H1 (cell line): ENCODE results near the gene BMERB1. TPM values are rescaled to one million over a fixed set of nuclear protein-coding genes. Genes with fewer than 3 reads are reported as not detected.

Experiments
- CTCF ChIA-PET: fragments of 300-600 bp; sonication (Branson Sonifier 250); formaldehyde crosslinking; loops from one replicate; lab custom pipeline; 2021; ENCODE audit not compliant: partially characterized antibody; lab: Charles Lee
- POLR2A ChIA-PET: fragments of 300-600 bp; sonication (Branson Sonifier 250); formaldehyde crosslinking; loops from one replicate; lab custom pipeline; 2021; ENCODE audit warnings: inconsistent platforms; ENCODE audit not compliant: partially characterized antibody; lab: Charles Lee
- DNase-seq, 2 experiments: peaks; one replicate each; pipeline versions ENCODE4 v3.0.0 to v3.0.0-alpha.2; 2010 to 2022; ENCODE audit warnings: low spot score in 2 of 2, low read depth in 1 of 2, mixed read lengths in 1 of 2
- FAIRE-seq: peaks from 2 replicates; lab custom pipeline; 2011; peaks lifted over from hg19 to GRCh38; lab: Jason Lieb, UNC
- H2AFZ ChIP-seq: 2 replicates; pipeline ENCODE4 v1.8.1; 2012; ENCODE audit warnings: low read length, inconsistent platforms
- H2AK5ac ChIP-seq: 2 replicates; pipeline ENCODE4 v1.6.1; 2013; ENCODE audit warnings: low read depth, low read length
- H2BK120ac ChIP-seq: replicated peaks from 2 replicates; pipeline ENCODE3; 2013; ENCODE audit warnings: low read depth, low read length, inconsistent platforms
- H2BK12ac ChIP-seq: 2 replicates; pipeline ENCODE4 v1.6.1; 2013; ENCODE audit warnings: low read depth, low read length
- H2BK15ac ChIP-seq: 2 replicates; pipeline ENCODE4 v1.6.1; 2013; ENCODE audit warnings: low read length
- H2BK20ac ChIP-seq: 2 replicates; pipeline ENCODE4 v1.6.1; 2013; ENCODE audit warnings: low read length
- H2BK5ac ChIP-seq: 2 replicates; pipeline ENCODE4 v1.6.1; 2013; ENCODE audit warnings: low read depth, low read length
- H3K14ac ChIP-seq: 2 replicates; pipeline ENCODE4 v1.6.1; 2013; ENCODE audit warnings: inconsistent platforms; ENCODE audit not compliant: insufficient read length
- H3K18ac ChIP-seq: 2 replicates; pipeline ENCODE4 v1.6.1; 2013; ENCODE audit warnings: low read length; ENCODE audit errors: extremely low read depth
- H3K23ac ChIP-seq: 2 replicates; pipeline ENCODE4 v1.6.1; 2013; ENCODE audit warnings: inconsistent platforms; ENCODE audit not compliant: insufficient read length
- H3K23me2 ChIP-seq: 2 replicates; pipeline ENCODE4 v1.6.1; 2013; ENCODE audit warnings: low read depth, low read length
- H3K27ac ChIP-seq: 2 replicates; pipeline ENCODE4 v1.6.1; 2011; ENCODE audit warnings: low read depth, low read length, inconsistent platforms
- H3K27me3 ChIP-seq, 4 experiments: replicated peaks in 1 of 4; 1 replicate in 1 of 4; 2 replicates in 3 of 4; pipeline versions ENCODE4 v1.6.1 to v1.8.1; 2011 to 2013; ENCODE audit warnings: low read length in 3 of 4, mild to moderate bottlenecking in 3 of 4, inconsistent platforms in 2 of 4, mixed read lengths in 2 of 4, moderate library complexity in 1 of 4; ENCODE audit not compliant: control insufficient read depth in 3 of 4, insufficient read depth in 3 of 4; ENCODE audit errors: extremely low read depth in 1 of 4
- H3K36me3 ChIP-seq, 4 experiments: 2 replicates each; pipeline versions ENCODE4 v1.6.1 to v1.8.1; 2011 to 2013; ENCODE audit warnings: mild to moderate bottlenecking in 4 of 4, low read length in 3 of 4, moderate library complexity in 2 of 4, control low read depth in 1 of 4, inconsistent platforms in 1 of 4; ENCODE audit not compliant: insufficient read depth in 4 of 4, control insufficient read depth in 2 of 4
- H3K4ac ChIP-seq: replicated peaks from 2 replicates; pipeline ENCODE3; 2013; ENCODE audit warnings: low read length, low read depth, mixed read lengths, inconsistent platforms; ENCODE audit not compliant: insufficient read length
- H3K4me1 ChIP-seq, 4 experiments: replicated peaks in 1 of 4; 1 replicate in 1 of 4; 2 replicates in 3 of 4; pipeline versions ENCODE4 v1.6.1 to v1.8.1; 2011 to 2013; ENCODE audit warnings: low read length in 3 of 4, inconsistent platforms in 2 of 4, mixed read lengths in 1 of 4; ENCODE audit not compliant: insufficient read depth in 4 of 4, control insufficient read depth in 3 of 4
- H3K4me2 ChIP-seq, 2 experiments: 2 replicates each; pipeline versions ENCODE4 v1.6.1 to v1.8.1; 2011 to 2013; ENCODE audit warnings: low read depth in 2 of 2, low read length in 2 of 2, control low read depth in 1 of 2, inconsistent platforms in 1 of 2, mild to moderate bottlenecking in 1 of 2; ENCODE audit not compliant: insufficient read depth in 1 of 2
- H3K4me3 ChIP-seq, 4 experiments: fragments of 200-600, 300-600 bp in 1 of 4; sonication (generic), shearing (Covaris generic), sonication (Bioruptor Twin) in 1 of 4; 2 replicates each; pipeline versions ENCODE4 v1.5.1 to v1.8.1; 2011 to 2016; ENCODE audit warnings: low read length in 4 of 4, low read depth in 3 of 4, control low read depth in 2 of 4, inconsistent platforms in 2 of 4, mild to moderate bottlenecking in 2 of 4, mixed read lengths in 1 of 4, moderate library complexity in 1 of 4; ENCODE audit not compliant: insufficient read depth in 2 of 4; ENCODE audit errors: extremely low read depth in 1 of 4
- H3K56ac ChIP-seq: replicated peaks from 2 replicates; pipeline ENCODE3; 2013; ENCODE audit warnings: low read depth, mild to moderate bottlenecking, mixed read lengths, low read length, inconsistent platforms; ENCODE audit not compliant: insufficient read length
- H3K79me1 ChIP-seq: 2 replicates; pipeline ENCODE4 v1.6.1; 2013; ENCODE audit warnings: low read depth, low read length, control low read depth
- H3K79me2 ChIP-seq, 2 experiments: 2 replicates each; pipeline versions ENCODE4 v1.6.1 to v1.8.1; 2012 to 2013; ENCODE audit warnings: low read length in 2 of 2, mild to moderate bottlenecking in 2 of 2, inconsistent platforms in 1 of 2; ENCODE audit not compliant: insufficient read depth in 2 of 2, control insufficient read depth in 1 of 2
- H3K9ac ChIP-seq, 4 experiments: replicated peaks in 1 of 4; 1 replicate in 1 of 4; 2 replicates in 3 of 4; pipeline versions ENCODE4 v1.6.1 to v1.8.1; 2011 to 2013; ENCODE audit warnings: low read depth in 3 of 4, low read length in 3 of 4, control low read depth in 2 of 4, mild to moderate bottlenecking in 2 of 4, moderate library complexity in 2 of 4, inconsistent platforms in 1 of 4; ENCODE audit errors: extremely low read depth in 1 of 4
- H3K9me3 ChIP-seq, 2 experiments: 2 replicates each; pipeline versions ENCODE4 v1.6.1 to v1.8.1; 2012 to 2013; ENCODE audit warnings: mild to moderate bottlenecking in 2 of 2, moderate library complexity in 2 of 2, control low read depth in 1 of 2, inconsistent platforms in 1 of 2, low read depth in 1 of 2, low read length in 1 of 2, mixed read lengths in 1 of 2; ENCODE audit not compliant: insufficient read depth in 2 of 2
- H4K20me1 ChIP-seq, 2 experiments: replicated peaks in 1 of 2; 2 replicates each; pipeline versions ENCODE3 to v1.8.1; 2011 to 2013; ENCODE audit warnings: inconsistent platforms in 2 of 2, low read length in 2 of 2, mild to moderate bottlenecking in 1 of 2; ENCODE audit not compliant: insufficient read depth in 2 of 2, control insufficient read depth in 1 of 2
- H4K5ac ChIP-seq: 2 replicates; pipeline ENCODE4 v1.6.1; 2013; ENCODE audit warnings: low read length, low read depth, mixed read lengths, inconsistent platforms; ENCODE audit not compliant: insufficient read length
- H4K8ac ChIP-seq: 2 replicates; pipeline ENCODE4 v1.8.0; 2013; ENCODE audit warnings: mild to moderate bottlenecking, moderate library complexity, low read length, inconsistent platforms; ENCODE audit not compliant: insufficient read depth; ENCODE audit errors: extremely low read depth
- H4K91ac ChIP-seq: replicated peaks from 2 replicates; pipeline ENCODE3; 2013; ENCODE audit warnings: low read length, mixed read lengths, inconsistent platforms; ENCODE audit not compliant: insufficient read length
- ASH2L ChIP-seq: fragments of 200-600, 300-600 bp; sonication (generic); IDR thresholded peaks from one replicate; pipeline ENCODE4 v1.7.1; 2017; ENCODE audit warnings: low read length
- ATF2 ChIP-seq: IDR thresholded peaks from 2 replicates; pipeline ENCODE4 v1.6.1; 2012; ENCODE audit warnings: low read length, inconsistent platforms
- HDAC2 ChIP-seq, 2 experiments: fragments of 300-600 bp in 1 of 2; sonication (generic) in 1 of 2; IDR thresholded peaks; 2 replicates each; pipeline ENCODE4 v1.6.1; 2011 to 2012; ENCODE audit warnings: low read depth in 2 of 2, low read length in 2 of 2, mild to moderate bottlenecking in 2 of 2, moderate library complexity in 2 of 2, borderline replicate concordance in 1 of 2, inconsistent platforms in 1 of 2
- JUN ChIP-seq: IDR thresholded peaks from 2 replicates; pipeline ENCODE4 v1.6.1; 2011; ENCODE audit warnings: low read depth, mild to moderate bottlenecking, improper control_type of control experiment, low read length
- KDM1A ChIP-seq: fragments of 200-600, 300-600 bp; sonication (generic); IDR thresholded peaks from 2 replicates; pipeline ENCODE4 v1.7.1; 2016; ENCODE audit warnings: mild to moderate bottlenecking, low read length, borderline replicate concordance
- POU5F1 ChIP-seq: IDR thresholded peaks from 2 replicates; pipeline ENCODE4 v1.6.1; 2011; ENCODE audit warnings: low read depth, mild to moderate bottlenecking, low read length, moderate library complexity
- RBBP5 ChIP-seq: IDR thresholded peaks from 2 replicates; pipeline ENCODE4 v1.7.1; 2012; ENCODE audit warnings: low read depth, mild to moderate bottlenecking, inconsistent platforms, low read length, moderate library complexity, borderline replicate concordance
- RNF2 ChIP-seq: fragments of 200-900, 300-1000 bp; sonication (generic); IDR thresholded peaks from 2 replicates; pipeline ENCODE4 v1.7.1; 2016; ENCODE audit warnings: borderline replicate concordance, low read depth, mild to moderate bottlenecking, antibody characterized with exemption, low read length; ENCODE audit not compliant: poor library complexity, severe bottlenecking; ENCODE audit errors: missing control alignments
- SP1 ChIP-seq: IDR thresholded peaks from 2 replicates; pipeline ENCODE4 v1.6.1; 2011; ENCODE audit warnings: low read depth, low read length
- SUZ12 ChIP-seq: fragments of 200-600 bp; sonication (generic); IDR thresholded peaks from 2 replicates; pipeline ENCODE4 v1.6.1; 2012; ENCODE audit warnings: mild to moderate bottlenecking, inconsistent platforms, low read length, moderate library complexity, mixed read lengths
- TAF7 ChIP-seq: optimal IDR thresholded peaks from 2 replicates; pipeline ENCODE3; 2011; ENCODE audit warnings: low read depth, mild to moderate bottlenecking, inconsistent platforms, low read length, moderate library complexity, borderline replicate concordance
- ZNF274 ChIP-seq: IDR thresholded peaks from 2 replicates; pipeline ENCODE4 v1.7.0; 2012; ENCODE audit warnings: low read length, borderline replicate concordance; ENCODE audit errors: extremely low read depth
- whole genome bisulfite sequencing, 2 experiments: shearing (Covaris generic) in 1 of 2; methylation state at CpG; one replicate each; pipeline versions ENCODE4 v1.1.6 to v1.1.7; 2013 to 2015; ENCODE audit warnings: low lambda C conversion rate in 2 of 2, mixed read lengths in 2 of 2, inconsistent platforms in 1 of 2, low coverage in 1 of 2, missing lambda C conversion rate in 1 of 2; ENCODE audit not compliant: insufficient replicate concordance in 2 of 2, insufficient coverage in 1 of 2, insufficient read length in 1 of 2; ENCODE audit errors: extremely low coverage in 1 of 2, missing lambda C conversion rate in 1 of 2; 5-methylcytosine and 5-hydroxymethylcytosine counted together
- polyA plus RNA-seq, 7 experiments: library from polyadenylated mRNA; depleted of rRNA in 3 of 7; stranded (reverse) in 5 of 7; unstranded in 2 of 7; fragments of >200 nt in 5 of 7; fragments of 200-250 nt in 2 of 7; gene quantifications; 1 replicate in 5 of 7; 2 replicates in 1 of 7; 4 replicates in 1 of 7; pipeline versions ENCODE4 v1.2.1 to v1.2.3, GENCODE V29; 2011 to 2013; ENCODE audit warnings: missing spikeins in 2 of 7, mixed read lengths in 2 of 7
- total RNA-seq: library from RNA; stranded (reverse); fragmentation: NEBNext Ultra II Directional; extraction: Animal tissue kit (Norgen Biotek cat#: 25700); gene quantifications from 2 replicates; pipeline ENCODE4 v1.2.1, GENCODE V29; 2021

BMERB1 gene
- total and polyA plus RNA-seq, 2 of the 8 experiments (the other 6 are each of a cell fraction or from before 2014, with no cell fraction given), result 23.5 to 27.1 TPM

GRCh38 chr16:15466131-15466530 lies 31.7 kb downstream of the BMERB1 start:
- ChIA-PET CTCF (interaction anchor here (0.9 kb wide), 1 partner anchor 9 kb away, joined by 3 read pairs; no protein-coding TSS in a partner anchor), POLR2A (no interaction called here)
- Histone ChIP-seq H4K5ac (no peak overlapping the region), H2BK5ac (no peak overlapping the region), H4K8ac (no peak overlapping the region), H2BK120ac (no peak overlapping the region), H3K4me2 (no peak overlapping the region), H3K23me2 (no peaks in the 10 kb centered on the region), H3K36me3 (no peaks in the 10 kb centered on the region), H3K27ac (no peak overlapping the region), H3K4me1 (no peaks in the 10 kb centered on the region), H3K56ac (no peak overlapping the region), H2AK5ac (no peak overlapping the region), H2BK12ac (no peak overlapping the region), H3K9ac (no peak overlapping the region), H2BK20ac (no peak overlapping the region), H2AFZ (no peak overlapping the region), H3K79me2 (no peaks in the 10 kb centered on the region), H3K18ac (no peak overlapping the region), H3K4me3 (no peak overlapping the region), H3K9me3 (peaks cover 4 to 9% of the 10 kb centered on the region in 2 experiments; a peak in 1 of 4 replicates), H3K14ac (no peak overlapping the region), H3K4ac (no peak overlapping the region), H3K27me3 (no peaks in the 10 kb centered on the region), H3K79me1 (no peaks in the 10 kb centered on the region), H2BK15ac (no peak overlapping the region), H3K23ac (no peak overlapping the region), H4K91ac (no peak overlapping the region), H4K20me1 (no peaks in the 10 kb centered on the region)
- FAIRE-seq (no peak), DNase-seq (no peak)
- WGBS, 2 experiments, result 93% methylated on average over 2 of the region's 2 CpGs; no CpG with 5 or more reads in 1 of the 2 experiments
- no peak for TF ChIP-seq KDM1A
- TF ChIP-seq JUN, result no peak
- no peak for TF ChIP-seq ASH2L
- TF ChIP-seq ZNF274, result no peak
- no peak for TF ChIP-seq TAF7
- no peak for TF ChIP-seq HDAC2 (IDR thresholded peaks at IDR 0.05; ENCODE audit: borderline replicate concordance in 1 of 2, low read depth in 2 of 2, low read length in 2 of 2)
- no peak for TF ChIP-seq POU5F1
- no peak for TF ChIP-seq RNF2
- no peak for TF ChIP-seq RBBP5
- no peak for TF ChIP-seq ATF2
- TF ChIP-seq SP1, result no peak
- no peak for TF ChIP-seq SUZ12
